ENCODE measurements around the gene SPTBN1. TPM values are rescaled to one million over a fixed set of nuclear protein-coding genes. Genes with fewer than 3 reads are reported as not detected.
A peak's percentile ranks its signal among the peaks of the same experiment; 100 is the strongest.

SPTBN1 gene
- total RNA-seq, 1 experiment from 2014 or later, result 326 TPM

DNA sequence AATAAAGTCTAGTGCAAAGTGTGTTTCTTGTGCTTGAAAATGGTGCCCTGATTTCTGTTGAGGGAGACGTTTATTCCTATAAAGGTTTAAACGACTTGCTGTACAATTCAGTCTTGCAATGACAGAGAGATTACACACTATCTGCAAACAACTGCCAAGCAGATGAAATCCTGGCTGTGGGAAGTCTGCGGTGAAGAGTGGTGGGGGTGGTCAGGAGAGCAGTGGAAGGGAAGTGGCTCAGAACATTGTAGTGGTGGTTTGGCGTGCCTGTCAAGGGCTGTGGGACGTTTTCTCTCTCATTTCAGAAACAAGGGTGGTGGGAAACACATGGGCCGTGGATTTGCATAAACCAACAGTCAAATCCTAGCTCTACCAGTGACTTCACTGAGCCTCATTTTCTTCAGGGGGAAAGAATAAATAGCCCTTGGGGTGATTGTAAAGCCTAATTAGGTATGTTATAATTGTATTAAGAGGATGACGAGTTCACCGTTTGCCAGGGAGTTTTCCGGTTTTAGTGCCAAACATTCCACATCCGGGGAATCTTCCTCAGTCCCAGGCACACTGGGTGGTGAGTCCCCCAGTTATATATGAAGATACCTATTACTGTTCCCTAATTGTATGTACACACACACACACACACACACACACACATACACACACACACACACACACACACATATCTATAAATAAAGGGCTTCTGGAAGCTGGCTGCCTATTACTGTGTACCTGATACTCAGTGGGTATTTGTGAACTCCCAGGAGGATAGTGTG, 115.0 kb downstream of the SPTBN1 start:
- in situ Hi-C loops (cut with HindIII; ENCODE audit: low pct_unique_long_range_greater_than_20kb, low sequenced_read_pairs), result no loop called here
- peak; percentile 75 for DNase-seq (ENCODE audit: low read depth, low spot score)

DNA sequence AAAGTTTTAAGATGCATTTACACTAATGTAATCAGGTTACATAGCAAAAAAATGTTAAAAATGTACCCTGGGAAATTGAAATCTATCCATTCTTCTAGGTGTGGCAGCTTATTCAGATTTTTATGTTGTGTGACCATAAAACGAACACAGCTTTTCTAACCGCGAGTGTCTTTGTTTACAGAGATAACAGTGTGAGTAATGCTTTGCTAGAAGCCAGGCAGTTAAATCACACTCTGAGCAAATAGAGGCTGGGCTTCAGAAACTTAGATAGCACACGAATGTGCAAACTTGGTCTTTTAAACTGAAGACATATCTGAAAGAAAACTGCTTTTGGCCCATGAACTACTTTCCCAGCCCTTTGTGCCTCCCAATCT, 116.1 kb downstream of the SPTBN1 start:
- DNase-seq (ENCODE audit: low read depth, low spot score), result no peak
- in situ Hi-C loops (cut with HindIII; ENCODE audit: low pct_unique_long_range_greater_than_20kb, low sequenced_read_pairs), result no loop called here

DNA sequence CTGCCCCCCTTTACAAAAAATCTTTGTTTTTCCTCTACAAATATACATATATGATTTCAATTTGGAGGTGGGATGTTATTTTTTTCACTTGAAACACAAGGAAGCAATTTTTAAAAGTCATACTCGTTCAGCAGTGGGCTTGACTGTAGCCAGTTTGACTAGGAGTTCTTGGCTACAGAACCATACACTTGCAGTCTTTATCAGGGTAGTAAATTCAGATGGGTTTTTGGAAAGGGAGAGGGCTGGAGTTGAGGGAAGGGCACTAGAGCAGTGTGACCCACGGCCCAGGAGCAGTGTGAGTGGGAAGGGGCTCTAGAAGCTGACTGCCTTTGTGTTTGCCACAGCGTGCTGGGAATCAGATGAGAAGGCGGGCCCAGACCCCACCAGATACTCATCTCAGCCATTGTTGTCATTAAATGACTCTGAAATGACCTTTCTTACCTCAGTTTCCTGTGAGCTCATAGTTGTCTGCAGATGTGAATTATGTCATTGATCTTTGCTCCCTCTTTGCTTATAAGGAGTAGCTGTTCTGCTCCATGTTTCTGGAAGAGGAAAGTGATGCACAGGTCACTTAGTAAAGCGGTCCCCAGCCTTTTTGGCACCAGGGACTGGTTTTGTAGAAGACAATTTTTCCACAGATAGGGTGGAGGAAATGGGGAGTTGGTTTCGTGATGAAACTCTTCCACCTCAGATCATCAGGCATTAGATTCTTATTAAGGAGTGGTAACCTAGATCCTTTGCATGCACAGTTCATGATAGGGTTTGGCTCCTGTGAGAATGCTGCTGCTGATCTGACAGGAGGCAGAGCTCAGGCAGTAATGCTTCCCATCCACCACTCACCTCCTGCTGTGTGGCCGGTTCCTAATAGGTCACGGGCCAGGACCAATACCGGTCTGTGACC, 116.8 kb downstream of the SPTBN1 start:
- no peak for DNase-seq (ENCODE audit: low read depth, low spot score)
- in situ Hi-C loops (cut with HindIII; ENCODE audit: low pct_unique_long_range_greater_than_20kb, low sequenced_read_pairs), result no loop called here

DNA sequence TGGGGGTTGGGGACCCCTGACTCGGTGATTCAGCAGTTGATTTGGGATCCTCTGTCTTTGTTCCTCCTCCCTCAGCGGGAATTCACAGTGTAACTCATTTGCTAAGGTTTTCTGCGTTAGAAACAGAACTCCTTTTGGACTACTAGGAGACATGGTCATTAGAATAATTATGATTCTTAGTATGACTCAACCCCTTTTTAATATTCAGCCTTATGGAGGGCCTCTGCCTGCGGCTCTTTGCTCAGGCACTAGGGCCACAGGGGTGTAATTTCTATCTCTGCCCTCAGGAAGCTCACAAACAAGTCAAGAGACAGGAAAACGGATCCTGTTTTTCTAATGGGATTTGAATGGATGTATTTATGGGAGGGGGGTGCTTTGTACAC, 117.4 kb downstream of the SPTBN1 start:
- in situ Hi-C loops (cut with HindIII; ENCODE audit: low pct_unique_long_range_greater_than_20kb, low sequenced_read_pairs), result no loop called here
- DNase-seq (ENCODE audit: low read depth, low spot score), result no peak

DNA sequence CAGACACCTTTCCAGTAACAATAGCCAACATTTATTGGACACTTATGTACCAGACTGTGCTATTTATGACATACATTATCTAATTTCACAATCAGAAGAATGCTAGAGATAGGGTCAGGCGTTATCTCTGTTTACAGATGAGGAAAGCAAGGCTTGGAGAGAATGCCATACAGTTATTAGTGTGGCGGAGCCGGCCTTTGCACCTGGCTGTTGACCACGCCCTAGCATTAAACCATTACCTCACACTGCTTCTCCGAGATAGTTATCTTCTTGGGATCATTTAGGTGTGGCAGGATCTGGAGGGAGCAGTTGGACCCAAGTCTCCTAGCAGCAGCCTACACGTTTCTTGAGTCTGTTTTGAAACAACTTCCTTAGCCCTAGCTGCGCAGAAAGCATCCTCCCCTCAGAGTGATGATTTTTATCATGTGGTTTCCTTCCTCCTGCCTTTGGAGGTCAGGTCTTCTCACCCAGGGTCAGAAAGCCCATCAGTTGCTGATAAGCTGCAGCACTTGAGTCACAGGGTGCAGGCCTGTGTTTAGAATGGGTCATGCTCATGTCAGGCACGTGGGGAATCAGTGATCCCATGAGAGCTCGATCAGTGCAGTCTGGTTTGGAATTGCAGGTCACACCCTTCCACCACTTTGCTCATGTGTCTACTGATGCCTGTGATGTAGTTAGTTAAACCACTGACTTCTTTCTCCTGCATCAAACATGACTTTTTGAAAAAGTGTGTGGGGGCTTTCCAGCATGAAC, 118.2 kb downstream of the SPTBN1 start:
- DNase-seq (ENCODE audit: low read depth, low spot score), result peak; percentile 80

DNA sequence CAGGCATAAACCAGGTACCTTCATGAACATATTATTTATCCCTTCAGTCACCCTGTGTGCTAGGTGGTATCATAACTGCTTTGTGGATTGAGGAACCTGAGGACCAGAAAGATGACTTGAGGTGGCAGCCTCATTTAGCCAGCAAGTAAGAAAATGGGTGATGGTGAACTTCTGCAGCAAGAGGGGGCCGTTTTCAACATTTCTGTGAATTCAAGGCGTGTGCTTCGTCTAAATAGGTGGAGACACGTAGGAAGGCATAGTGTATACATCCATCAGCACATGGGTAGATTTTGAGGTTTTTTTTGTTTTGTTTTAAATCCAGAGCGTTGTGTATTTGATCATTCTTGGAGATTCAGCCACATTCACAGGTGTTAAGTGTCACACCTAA, 118.7 kb downstream of the SPTBN1 start:
- in situ Hi-C loops (cut with HindIII; ENCODE audit: low pct_unique_long_range_greater_than_20kb, low sequenced_read_pairs), result no loop called here
- no peak for DNase-seq (ENCODE audit: low read depth, low spot score)

More for the DNA sequence above, 118.2 kb downstream of the SPTBN1 start:
- in situ Hi-C loops (cut with HindIII; ENCODE audit: low pct_unique_long_range_greater_than_20kb, low sequenced_read_pairs), result no loop called here

DNA sequence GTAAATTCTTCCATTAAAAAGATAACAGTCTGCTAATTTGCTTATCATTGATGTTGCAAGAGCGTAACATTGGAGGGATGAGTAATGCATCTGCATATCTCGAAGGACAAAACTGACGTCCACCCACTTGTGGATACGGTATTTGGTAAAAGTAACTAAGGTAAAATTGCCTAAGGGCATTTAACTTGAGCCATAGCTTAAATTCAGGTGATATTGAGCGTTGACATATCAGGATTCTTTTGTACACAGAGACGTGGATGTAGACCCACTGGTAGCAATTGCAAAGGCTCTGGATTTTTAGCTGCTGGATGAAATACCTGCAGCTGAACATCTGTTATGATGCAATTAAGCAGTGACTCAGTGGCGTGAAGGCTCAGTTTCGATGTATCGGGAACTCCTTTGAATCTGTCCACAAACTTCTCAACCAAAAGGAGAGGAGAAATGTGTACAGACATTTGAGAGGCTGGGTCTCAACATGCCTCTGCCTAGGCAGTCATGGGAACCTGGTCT, 119.3 kb downstream of the SPTBN1 start:
- DNase-seq (ENCODE audit: low read depth, low spot score), result no peak
- in situ Hi-C loops (cut with HindIII; ENCODE audit: low pct_unique_long_range_greater_than_20kb, low sequenced_read_pairs), result no loop called here

DNA sequence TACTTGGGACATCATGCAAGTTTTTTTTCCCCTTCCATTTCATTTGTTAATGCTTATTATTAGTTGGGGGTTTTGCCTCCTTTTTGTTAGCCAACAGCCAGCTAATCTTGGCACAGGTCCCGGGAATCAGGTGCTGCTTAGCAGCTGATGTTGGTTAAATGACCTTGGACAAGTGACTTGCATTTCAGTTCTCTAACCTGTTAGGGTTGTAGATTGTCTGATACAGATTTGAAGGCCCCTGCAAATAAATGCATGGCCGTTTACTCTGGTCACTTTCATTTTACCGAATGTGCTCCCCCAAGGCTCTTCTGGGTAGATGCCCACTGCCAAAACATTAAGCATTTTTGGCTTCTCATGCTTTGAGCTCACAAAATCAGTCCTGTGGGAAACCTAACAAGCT, 120.9 kb downstream of the SPTBN1 start:
- in situ Hi-C loops (cut with HindIII; ENCODE audit: low pct_unique_long_range_greater_than_20kb, low sequenced_read_pairs), result no loop called here
- DNase-seq (ENCODE audit: low read depth, low spot score), result peak; percentile 56

DNA sequence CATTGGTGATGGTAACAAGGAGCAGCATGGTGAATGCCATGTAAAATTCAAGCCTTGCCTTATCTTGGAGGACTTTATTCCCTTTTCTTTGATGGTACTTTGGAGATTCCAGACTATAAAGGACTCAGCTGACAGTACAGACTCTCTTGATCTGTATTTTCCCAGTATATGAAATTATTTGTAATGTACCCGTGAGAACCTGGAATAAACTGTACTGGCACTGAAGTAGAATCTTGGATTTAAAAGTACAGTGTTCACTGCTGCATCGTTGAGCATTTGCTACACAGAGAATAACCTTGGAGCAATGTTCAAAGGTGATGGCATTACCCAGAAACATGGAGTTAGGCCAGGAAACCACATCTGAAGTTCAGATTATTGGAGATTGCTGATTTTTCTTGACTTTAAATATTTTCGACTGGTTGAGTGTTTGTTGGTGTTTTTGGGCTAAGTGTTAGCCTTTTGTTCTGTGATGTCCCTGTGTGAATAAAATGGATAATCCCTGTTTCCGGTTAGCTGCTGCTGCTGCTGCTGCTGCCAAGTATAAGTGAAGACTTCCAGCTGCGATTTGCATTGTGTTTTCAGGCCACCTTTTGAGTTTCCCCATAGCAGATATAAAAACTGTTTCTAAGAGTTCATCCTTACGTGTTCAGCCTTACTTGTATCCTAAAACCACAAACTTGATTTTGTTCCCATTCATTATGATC, 122.0 kb downstream of the SPTBN1 start:
- DNase-seq (ENCODE audit: low read depth, low spot score), result no peak
- in situ Hi-C loops (cut with HindIII; ENCODE audit: low pct_unique_long_range_greater_than_20kb, low sequenced_read_pairs), result no loop called here

DNA sequence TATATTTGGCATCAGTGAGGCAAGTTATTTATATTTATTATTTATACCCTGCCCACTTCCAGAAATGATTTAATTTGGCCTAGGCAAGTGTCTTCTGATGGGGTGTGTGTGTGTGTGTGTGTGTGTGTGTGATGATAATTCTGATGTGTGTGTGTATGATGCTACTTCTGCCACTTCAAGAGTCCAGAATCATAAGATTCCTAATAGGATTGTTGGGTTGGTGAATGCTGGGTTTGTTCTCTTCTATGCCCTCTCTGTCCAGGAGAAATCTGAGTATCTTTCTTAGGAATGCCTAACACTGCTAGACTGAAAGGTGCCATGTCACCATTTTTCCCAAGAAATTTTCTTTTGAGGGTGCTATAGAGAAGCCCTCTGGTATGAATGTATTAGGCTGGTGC, 122.5 kb downstream of the SPTBN1 start:
- in situ Hi-C loops (cut with HindIII; ENCODE audit: low pct_unique_long_range_greater_than_20kb, low sequenced_read_pairs), result no loop called here

DNA sequence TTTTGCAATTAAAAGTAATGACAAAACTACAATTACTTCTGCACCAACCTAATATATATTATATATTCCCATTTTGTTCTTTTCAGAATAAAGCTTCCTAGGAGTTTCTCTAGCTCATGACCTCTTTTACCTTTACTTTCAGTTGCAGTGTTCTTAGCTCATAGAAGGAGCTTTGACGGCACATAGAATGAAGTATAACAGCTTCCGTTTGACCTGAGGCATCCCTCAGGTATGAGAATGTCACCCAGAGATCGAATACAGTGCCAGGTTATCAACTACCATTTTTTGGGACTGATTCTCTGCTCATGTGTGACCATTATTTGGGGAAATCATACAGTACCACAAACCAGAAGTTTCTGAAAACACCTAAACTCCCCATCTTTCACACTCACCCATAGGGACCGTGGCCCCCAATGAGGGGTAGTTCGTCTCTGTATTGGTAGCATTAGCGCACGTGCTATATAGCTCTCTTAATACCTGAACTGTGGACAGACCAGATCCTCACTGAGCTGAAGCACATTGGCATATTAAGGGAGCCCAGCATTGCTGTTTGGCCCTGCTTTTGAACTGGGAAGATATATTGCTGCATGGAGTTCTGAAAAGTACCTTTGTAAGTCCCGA, 123.0 kb downstream of the SPTBN1 start:
- in situ Hi-C loops (cut with HindIII; ENCODE audit: low pct_unique_long_range_greater_than_20kb, low sequenced_read_pairs), result no loop called here

More for the DNA sequence above, 122.5 kb downstream of the SPTBN1 start:
- peak; percentile 94 for DNase-seq (ENCODE audit: low read depth, low spot score)

DNA sequence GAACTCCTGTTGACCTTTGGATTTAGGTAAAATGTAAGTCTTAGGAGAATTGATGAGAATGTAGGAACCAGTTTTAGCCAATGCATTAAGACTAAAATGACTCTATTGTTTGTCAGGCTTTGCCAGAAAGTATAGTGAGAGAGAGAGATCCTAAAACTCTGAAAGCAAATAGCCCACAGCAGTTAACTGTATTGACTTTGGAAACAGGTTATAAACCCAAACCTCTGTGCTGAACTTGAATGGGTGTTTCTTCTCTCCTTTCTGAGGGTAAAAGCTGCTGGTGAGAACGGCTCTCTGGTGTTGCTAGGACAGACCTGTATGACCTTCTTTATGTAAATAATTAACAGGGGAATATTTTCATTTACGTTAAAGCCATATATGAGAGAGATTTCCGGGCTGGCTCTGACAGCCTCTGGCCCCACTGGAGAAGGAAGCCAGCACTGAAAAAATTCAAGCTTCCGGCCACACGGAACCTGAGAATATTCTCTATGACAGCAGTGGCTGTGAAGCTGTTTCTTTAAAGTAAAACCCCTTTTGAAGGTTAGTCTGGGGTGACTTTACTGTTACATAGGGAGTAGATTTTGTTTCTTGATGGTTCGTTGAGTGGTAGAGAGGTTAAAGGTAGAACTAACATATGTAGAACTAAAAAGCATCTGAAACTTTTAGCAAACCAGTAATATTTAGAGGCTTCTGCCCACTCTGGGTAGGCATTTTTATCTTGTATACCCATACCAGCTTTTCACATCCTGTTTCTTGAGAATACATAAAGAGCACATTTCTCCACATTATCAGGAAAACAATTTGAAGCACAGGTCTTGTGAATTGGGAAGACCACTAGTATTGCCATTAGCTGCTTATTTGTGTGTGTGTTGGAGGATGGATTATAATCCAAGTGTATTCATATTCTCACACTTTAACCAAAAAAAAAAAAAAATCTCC, 123.8 kb downstream of the SPTBN1 start:
- DNase-seq (ENCODE audit: low read depth, low spot score), result peak; percentile 49
- in situ Hi-C loops (cut with HindIII; ENCODE audit: low pct_unique_long_range_greater_than_20kb, low sequenced_read_pairs), result no loop called here

More for the DNA sequence above, 123.0 kb downstream of the SPTBN1 start:
- DNase-seq (ENCODE audit: low read depth, low spot score), result no peak

DNA sequence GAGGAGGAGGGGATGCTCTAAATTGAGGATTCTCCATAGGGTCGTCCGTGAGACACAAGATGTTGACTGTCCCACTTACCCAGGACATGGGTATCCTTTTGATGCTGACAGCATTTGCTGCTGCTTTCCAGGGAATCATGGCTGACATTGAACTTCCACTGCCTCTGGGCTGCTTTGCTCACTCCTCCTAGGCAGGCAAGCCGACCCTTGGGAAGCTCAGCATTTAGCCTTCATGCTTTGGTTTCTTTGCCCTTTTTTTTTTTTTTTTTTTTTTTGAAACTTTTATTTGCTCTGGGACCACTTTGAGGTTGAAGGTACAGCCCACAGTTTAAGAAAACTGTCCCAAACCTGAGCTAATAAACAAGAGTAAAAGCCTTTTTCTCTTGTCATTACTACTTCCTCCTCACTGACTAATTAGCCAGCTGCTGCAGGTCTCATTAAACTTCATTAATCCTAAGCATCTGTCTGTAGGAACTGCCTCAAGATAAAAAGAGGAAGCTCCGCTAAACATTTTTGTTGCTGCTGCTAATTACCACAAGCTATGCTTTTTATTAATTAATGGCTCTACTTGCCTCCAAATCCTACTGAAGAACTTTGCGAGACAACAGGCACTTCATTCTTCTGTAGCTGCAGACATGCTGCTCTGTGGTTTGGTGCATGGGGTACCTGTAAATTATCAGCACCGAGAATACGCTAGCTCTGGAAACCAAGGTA, 125.4 kb downstream of the SPTBN1 start:
- no peak for DNase-seq (ENCODE audit: low read depth, low spot score)
- in situ Hi-C loops (cut with HindIII; ENCODE audit: low pct_unique_long_range_greater_than_20kb, low sequenced_read_pairs), result no loop called here

DNA sequence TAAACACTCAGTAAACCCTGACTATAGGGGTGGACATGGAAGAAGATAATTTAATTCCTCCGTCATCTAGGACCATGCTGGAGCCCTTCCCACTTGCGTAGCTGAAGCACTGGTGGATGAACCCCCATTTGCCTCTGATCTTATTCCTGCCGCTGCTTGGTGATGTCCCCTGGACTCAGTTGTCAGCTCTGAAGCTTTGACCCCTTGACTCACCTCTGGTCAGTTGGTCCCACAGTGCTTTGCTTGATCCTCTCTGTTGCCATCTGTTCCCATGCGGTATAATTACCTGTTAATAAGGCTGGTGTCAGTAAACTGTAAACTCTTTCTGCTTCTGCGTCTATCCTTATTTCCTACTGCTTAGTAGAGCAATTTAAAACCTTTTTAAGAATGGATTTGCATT, 126.9 kb downstream of the SPTBN1 start:
- DNase-seq (ENCODE audit: low read depth, low spot score), result no peak
- in situ Hi-C loops (cut with HindIII; ENCODE audit: low pct_unique_long_range_greater_than_20kb, low sequenced_read_pairs), result no loop called here

DNA sequence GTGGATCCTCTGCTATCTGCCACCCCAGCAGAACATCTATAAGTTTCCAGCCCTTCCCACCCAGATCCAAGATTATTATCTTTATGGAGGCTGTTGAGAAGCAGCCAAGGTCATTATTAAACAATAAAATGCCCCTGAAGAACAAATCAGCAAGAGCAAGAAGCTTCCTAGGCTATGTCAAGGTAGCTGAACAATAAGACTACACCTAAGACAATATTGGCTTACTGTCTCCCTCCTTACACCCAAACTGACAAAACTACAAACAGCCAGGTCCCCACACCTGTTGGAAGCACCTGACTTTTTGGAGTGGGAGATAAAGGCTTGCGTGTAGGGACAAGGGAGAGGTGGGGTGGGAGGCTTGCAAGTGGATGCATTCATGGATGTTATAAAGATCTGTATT, 128.5 kb downstream of the SPTBN1 start:
- DNase-seq (ENCODE audit: low read depth, low spot score), result no peak

More for the DNA sequence above, 128.5 kb downstream of the SPTBN1 start:
- in situ Hi-C loops (cut with HindIII; ENCODE audit: low pct_unique_long_range_greater_than_20kb, low sequenced_read_pairs), result no loop called here

Data from SK-MEL-5 (cell line).